Esophagus (tissue), 2 donors: ENCODE measurements around the gene BCL11B. TPM values are rescaled to one million over a fixed set of nuclear protein-coding genes. Genes with fewer than 3 reads are reported as not detected.

Experiments used
- H3K27ac ChIP-seq, 2 donors: one replicate each; pipeline ENCODE4 v1.5.1; 2013; ENCODE audit warnings: low read depth in 2 of 2, mild to moderate bottlenecking in 2 of 2, inconsistent platforms in 1 of 2, low read length in 1 of 2, moderate library complexity in 1 of 2
- H3K27me3 ChIP-seq, 2 donors: one replicate each; pipeline ENCODE4 v1.6.1; 2013; ENCODE audit warnings: low read length in 2 of 2, control low read depth in 1 of 2, mild to moderate bottlenecking in 1 of 2; ENCODE audit not compliant: insufficient read depth in 2 of 2, control insufficient read depth in 1 of 2
- H3K36me3 ChIP-seq, 2 donors: one replicate each; pipeline ENCODE4 v1.6.1; 2013; ENCODE audit warnings: low read length in 1 of 2; ENCODE audit not compliant: control insufficient read depth in 2 of 2, insufficient read depth in 2 of 2
- H3K4me1 ChIP-seq, 2 donors: one replicate each; pipeline ENCODE4 v1.6.1; 2013; ENCODE audit warnings: low read length in 1 of 2; ENCODE audit not compliant: control insufficient read depth in 2 of 2, insufficient read depth in 2 of 2
- H3K4me3 ChIP-seq, 2 donors: one replicate each; pipeline ENCODE4 v1.5.1; 2013; ENCODE audit warnings: low read length in 2 of 2, mild to moderate bottlenecking in 2 of 2, low read depth in 1 of 2, moderate library complexity in 1 of 2
- H3K9me3 ChIP-seq, 2 donors: one replicate each; pipeline ENCODE4 v1.6.1; 2013; ENCODE audit warnings: mild to moderate bottlenecking in 2 of 2, low read depth in 1 of 2, low read length in 1 of 2, moderate library complexity in 1 of 2; ENCODE audit not compliant: control insufficient read depth in 2 of 2, insufficient read depth in 1 of 2
- WGBS, 2 donors: extraction: QIAGEN DNeasy Blood & Tissue Kit; methylation state at CpG; one replicate each; pipeline ENCODE4 v1.1.7; 2013; 5-methylcytosine and 5-hydroxymethylcytosine counted together
- polyA plus RNA-seq, 2 donors: library from polyadenylated mRNA; stranded (reverse); fragments of 200-250 nt; gene quantifications; one replicate each; pipeline ENCODE4 v1.2.3, GENCODE V29; 2013
- donor health status: healthy with polysubstance abuse.
- donor health status: Bipolar disorder and iron deficiency.

BCL11B gene
- polyA plus RNA-seq, 2 donors: 1.7 to 2.2 TPM

DNA sequence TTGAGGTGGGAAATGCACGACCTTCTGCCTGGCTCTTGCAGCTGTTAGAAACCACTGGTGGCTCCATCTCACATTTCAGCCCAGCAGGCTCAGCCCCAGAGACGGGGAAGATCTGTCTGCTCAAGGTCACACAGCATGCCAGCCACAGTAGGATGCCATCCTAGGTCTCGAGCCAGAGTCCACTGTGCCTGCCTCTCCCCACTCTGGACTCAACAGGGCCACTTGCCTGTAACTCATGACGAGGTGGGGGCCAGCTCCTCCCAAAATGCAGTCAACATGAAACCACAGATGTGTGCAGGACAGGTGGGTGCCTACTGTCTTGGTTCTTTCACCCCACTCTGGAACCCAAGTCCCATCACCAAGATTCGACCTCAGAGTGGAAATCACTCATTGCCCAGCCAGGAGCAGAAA lies 23.2 kb downstream of the BCL11B start:
- Histone ChIP-seq H3K4me3 (no peak overlapping the region), H3K36me3 (peaks cover 0 to 4% of the 10 kb centered on the region in 2 donors), H3K27me3 (no peaks in the 10 kb centered on the region), H3K4me1 (peaks cover 7 to 25% of the 10 kb centered on the region in 2 donors), H3K27ac (no peak overlapping the region), H3K9me3 (no peaks in the 10 kb centered on the region)
- WGBS, 2 donors: 65 to 66% methylated on average over 5 of the region's 5 CpGs

- Histone ChIP-seq H3K36me3 (peaks cover 0 to 4% of the 10 kb centered on the region in 2 donors), H3K4me1 (peaks cover 6 to 18% of the 10 kb centered on the region in 2 donors), H3K27me3 (no peaks in the 10 kb centered on the region), H3K27ac (peak overlapping the region; percentile 21 to 57), H3K4me3 (no peak overlapping the region), H3K9me3 (no peaks in the 10 kb centered on the region)
- 59 to 62% methylated on average over 6 of the region's 6 CpGs for WGBS, 2 donors
Measured at GRCh38 chr14:99247772-99248171, 24.2 kb downstream of the BCL11B start.

GRCh38 chr14:99247101-99247729 lies 24.8 kb downstream of the BCL11B start:
- Histone ChIP-seq H3K36me3 (peaks cover 0 to 2% of the 10 kb centered on the region in 2 donors), H3K4me3 (no peak overlapping the region), H3K4me1 (peaks cover 6 to 21% of the 10 kb centered on the region in 2 donors), H3K9me3 (no peaks in the 10 kb centered on the region), H3K27me3 (no peaks in the 10 kb centered on the region), H3K27ac (peak overlapping the region; percentile 45 to 80)
- 36 to 45% methylated on average over 9 of the region's 9 CpGs for WGBS, 2 donors

DNA sequence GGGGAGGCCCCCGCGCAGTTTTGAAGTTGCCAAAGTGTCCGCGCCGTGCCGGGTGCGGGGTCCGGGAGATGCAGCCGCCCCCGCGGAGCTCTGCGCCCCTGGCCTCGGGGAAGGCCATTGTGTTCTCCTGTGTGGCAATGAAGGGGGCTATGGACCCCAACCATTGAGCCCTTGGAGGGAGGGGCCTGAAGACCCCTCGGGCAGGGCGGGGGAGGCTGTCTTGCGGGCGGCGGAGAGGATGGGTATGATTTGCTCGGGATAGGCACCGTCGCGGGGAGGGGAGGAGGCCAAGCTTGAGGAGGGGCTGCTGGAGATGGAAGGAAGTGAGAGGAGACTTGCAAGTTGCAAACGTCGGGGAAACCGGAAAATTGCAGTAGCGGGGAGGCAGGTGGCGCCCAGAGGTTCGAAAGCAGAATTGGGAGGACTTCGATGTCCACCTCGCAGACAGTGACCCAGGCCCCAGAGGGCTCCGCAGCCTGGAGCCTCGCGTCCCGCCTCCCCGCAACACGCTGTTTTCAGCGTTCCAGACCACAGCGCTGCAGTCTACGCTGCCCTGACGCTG lies 25.4 kb downstream of the BCL11B start:
- WGBS, 2 donors: 19 to 20% methylated on average over 37 to 40 of the region's 40 CpGs
- peaks cover 6 to 22% of the 10 kb centered on the region in 2 donors for H3K4me1 ChIP-seq
- H3K4me3 ChIP-seq: peak overlapping the region; percentile 47 to 48
- no peaks in the 10 kb centered on the region for H3K27me3 ChIP-seq
- peaks cover 0 to 2% of the 10 kb centered on the region in 2 donors for H3K36me3 ChIP-seq
- H3K9me3 ChIP-seq: no peaks in the 10 kb centered on the region
- peak overlapping the region; percentile 57 to 80 for H3K27ac ChIP-seq

DNA sequence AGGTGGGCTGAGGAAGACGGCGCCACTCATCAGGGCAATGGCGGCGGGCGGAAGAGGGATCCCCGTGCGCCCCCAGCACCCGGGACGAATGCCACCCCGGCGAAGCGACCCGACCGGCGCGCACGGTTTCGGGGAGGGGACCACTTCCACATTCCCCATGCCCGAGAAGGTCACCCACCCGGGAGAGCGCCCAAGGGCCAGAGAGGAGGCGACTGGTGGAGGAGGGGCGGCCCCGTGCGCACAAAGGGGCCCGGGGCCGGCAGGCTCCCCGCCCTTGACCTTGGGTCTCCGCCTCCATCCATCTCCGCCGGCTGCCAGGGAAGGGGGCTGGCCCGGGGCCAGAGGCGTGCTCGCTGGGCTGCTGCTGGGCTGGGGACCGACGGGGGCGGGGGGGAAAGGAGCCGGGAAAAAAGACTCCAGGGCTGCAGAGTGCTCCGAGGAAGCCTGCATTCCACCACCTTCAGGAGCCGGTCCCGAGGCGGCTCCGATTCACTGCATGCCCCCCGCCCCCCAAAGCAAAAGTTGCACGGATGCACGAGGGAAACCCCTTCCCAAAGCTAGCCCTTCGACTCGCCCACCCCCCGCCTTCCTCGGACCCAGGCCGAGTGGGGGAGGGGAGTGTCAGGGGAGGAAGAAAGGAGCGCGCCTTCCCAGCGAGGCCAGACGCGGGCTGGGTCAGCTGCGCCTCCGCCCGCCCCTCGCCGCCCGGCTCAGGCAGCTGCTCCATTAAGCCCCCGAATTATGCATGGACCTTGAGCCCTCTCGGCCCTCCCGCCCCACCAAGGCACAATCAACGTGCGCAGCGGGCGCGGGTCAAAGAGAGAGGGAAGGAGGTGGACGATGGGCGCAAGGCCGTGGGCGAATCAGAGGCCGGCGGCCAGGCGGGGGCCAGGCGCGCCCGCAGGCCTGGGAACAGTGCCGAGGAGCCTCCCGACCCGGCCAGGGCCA lies 26.2 kb downstream of the BCL11B start:
- no peaks in the 10 kb centered on the region for H3K9me3 ChIP-seq
- no peaks in the 10 kb centered on the region for H3K27me3 ChIP-seq
- peak overlapping the region; percentile 47 to 48 for H3K4me3 ChIP-seq
- WGBS, 2 donors: 4 to 5% methylated on average over 55 to 83 of the region's 83 CpGs
- peak overlapping the region; percentile 60 to 80 for H3K27ac ChIP-seq
- H3K4me1 ChIP-seq: peaks cover 6 to 22% of the 10 kb centered on the region in 2 donors
- H3K36me3 ChIP-seq: peaks cover 0 to under 1% of the 10 kb centered on the region in 2 donors

GRCh38 chr14:99244941-99245563 lies 26.9 kb downstream of the BCL11B start:
- Histone ChIP-seq H3K27me3 (no peaks in the 10 kb centered on the region), H3K36me3 (no peaks in the 10 kb centered on the region), H3K4me3 (peak overlapping the region; percentile 47 to 48), H3K27ac (peak overlapping the region; percentile 60 to 80), H3K9me3 (no peaks in the 10 kb centered on the region), H3K4me1 (peaks cover 6 to 22% of the 10 kb centered on the region in 2 donors)
- 27 to 36% methylated on average over 15 of the region's 15 CpGs for WGBS, 2 donors

DNA sequence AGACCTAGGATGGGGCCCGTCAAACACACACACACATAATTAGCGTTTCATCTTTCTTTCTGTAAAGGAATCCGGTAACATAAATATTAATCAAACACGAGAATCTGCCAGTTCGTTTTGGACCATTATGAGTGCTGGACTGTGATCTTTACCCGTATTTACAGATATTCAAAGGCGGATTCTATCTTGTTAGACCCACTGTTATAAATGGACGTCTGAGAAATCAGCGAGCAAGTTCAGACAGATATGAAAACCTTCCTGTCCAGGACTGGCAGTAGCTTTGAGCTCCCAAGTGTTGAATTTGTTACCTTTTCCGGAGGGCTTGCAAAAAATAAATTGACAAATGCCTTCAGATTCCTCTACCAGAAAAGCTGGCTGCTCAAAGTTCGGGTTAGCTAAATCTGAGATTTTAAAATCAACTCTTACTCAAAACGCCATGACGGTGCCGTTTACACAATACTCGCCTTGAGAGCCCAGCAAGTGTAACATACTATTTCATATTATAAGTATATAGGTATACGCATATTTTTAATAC lies 27.6 kb downstream of the BCL11B start:
- Histone ChIP-seq H3K4me3 (peak overlapping the region in 1 of 2 donors; percentile 47), H3K9me3 (no peaks in the 10 kb centered on the region), H3K27ac (peak overlapping the region; percentile 60 to 69), H3K4me1 (peaks cover 10 to 22% of the 10 kb centered on the region in 2 donors), H3K27me3 (no peaks in the 10 kb centered on the region), H3K36me3 (no peaks in the 10 kb centered on the region)
- WGBS, 2 donors: 31 to 44% methylated on average over 16 of the region's 16 CpGs

- no peaks in the 10 kb centered on the region for H3K36me3 ChIP-seq
- peak overlapping the region; percentile 53 to 63 for H3K27ac ChIP-seq
- 47 to 56% methylated on average over 10 of the region's 10 CpGs for WGBS, 2 donors
- no peak overlapping the region for H3K4me3 ChIP-seq
- H3K4me1 ChIP-seq: peaks cover 11 to 20% of the 10 kb centered on the region in 2 donors
- no peaks in the 10 kb centered on the region for H3K9me3 ChIP-seq
- no peaks in the 10 kb centered on the region for H3K27me3 ChIP-seq
Measured at GRCh38 chr14:99242816-99243721, 28.9 kb downstream of the BCL11B start.
